HEK293T (cell line): ENCODE data around the gene ZNF672.

Source experiments
- ARNT ChIP-seq: fragments of 450-650 bp; IDR thresholded peaks from 2 replicates; pipeline ENCODE4 v1.6.1; 2017; ENCODE audit warnings: mild to moderate bottlenecking
- BHLHE40 ChIP-seq: fragments of 450-650 bp; IDR thresholded peaks from 2 replicates; pipeline ENCODE4 v1.6.1; 2016; ENCODE audit warnings: mild to moderate bottlenecking, moderate library complexity, borderline replicate concordance
- CTBP1 ChIP-seq: fragments of 450-650 bp; IDR thresholded peaks from 2 replicates; pipeline ENCODE4 v1.6.1; 2016; ENCODE audit warnings: borderline replicate concordance
- FOXA1 ChIP-seq: fragments of 450-650 bp; IDR thresholded peaks from 2 replicates; pipeline ENCODE4 v1.6.1; 2016; ENCODE audit warnings: mild to moderate bottlenecking
- HDGF ChIP-seq: fragments of 450-650 bp; IDR thresholded peaks from 2 replicates; pipeline ENCODE4 v1.6.1; 2017; ENCODE audit warnings: antibody characterized with exemption, borderline replicate concordance
- LEF1 ChIP-seq: fragments of 450-650 bp; IDR thresholded peaks from 2 replicates; pipeline ENCODE4 v1.6.1; 2017; ENCODE audit warnings: mild to moderate bottlenecking, borderline replicate concordance

- TF ChIP-seq ARNT (no peak), BHLHE40 (no peak), CTBP1 (no peak), LEF1 (no peak), HDGF (no peak), FOXA1 (no peak)
Measured at GRCh38 chr1:248850536-248851251, 12.7 kb downstream of the ZNF672 start.
